GM12873 (cell line): ENCODE measurements around the gene FBRSL1.

ENCODE experiments used
- TF ChIP-seq, protein P1 (sequence below): IDR thresholded peaks from 2 replicates; pipeline ENCODE4 v1.5.1; 2012; ENCODE audit warnings: low read depth, mild to moderate bottlenecking, moderate library complexity, low read length, control low read depth; ENCODE audit not compliant: insufficient read depth; ENCODE audit errors: missing control alignments

The FBRSL1 gene

DNA sequence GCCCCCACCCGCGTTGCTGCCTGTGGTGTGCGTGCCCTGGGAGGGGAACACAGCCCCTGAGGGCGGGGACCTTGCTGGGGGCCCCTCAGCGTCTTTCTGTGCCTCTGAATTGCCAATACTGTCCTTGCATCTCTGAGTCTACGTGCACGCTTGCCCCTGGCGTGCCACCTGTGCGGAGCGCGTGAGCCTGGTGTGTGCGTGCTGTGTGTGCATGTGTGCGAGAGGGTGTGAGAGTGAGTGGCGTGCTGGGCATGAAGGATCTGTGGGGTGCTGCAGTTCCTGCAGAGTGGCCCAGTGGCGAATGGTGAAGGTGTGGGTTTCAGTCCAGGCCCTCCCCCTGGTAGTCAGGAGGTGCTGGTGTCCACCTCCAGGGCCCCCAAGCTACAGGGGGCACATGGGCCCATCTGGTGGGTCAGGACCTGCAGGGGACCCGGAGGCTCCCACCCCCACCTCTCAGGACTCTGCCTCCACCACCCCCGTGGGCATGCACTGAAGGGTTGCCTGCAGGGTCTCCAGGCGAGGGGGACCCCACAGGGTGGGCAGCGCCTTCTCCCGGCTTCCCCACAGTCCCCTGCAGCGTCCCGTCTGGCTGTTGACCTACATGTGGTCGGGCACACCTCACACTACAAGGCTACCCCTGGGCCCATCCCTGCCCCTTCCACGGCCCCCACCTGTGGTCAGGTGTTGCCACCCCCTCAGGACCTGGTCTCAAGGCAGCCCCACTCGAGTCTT is 21.0 kb downstream of the FBRSL1 start:
- TF ChIP-seq, protein P1, sequence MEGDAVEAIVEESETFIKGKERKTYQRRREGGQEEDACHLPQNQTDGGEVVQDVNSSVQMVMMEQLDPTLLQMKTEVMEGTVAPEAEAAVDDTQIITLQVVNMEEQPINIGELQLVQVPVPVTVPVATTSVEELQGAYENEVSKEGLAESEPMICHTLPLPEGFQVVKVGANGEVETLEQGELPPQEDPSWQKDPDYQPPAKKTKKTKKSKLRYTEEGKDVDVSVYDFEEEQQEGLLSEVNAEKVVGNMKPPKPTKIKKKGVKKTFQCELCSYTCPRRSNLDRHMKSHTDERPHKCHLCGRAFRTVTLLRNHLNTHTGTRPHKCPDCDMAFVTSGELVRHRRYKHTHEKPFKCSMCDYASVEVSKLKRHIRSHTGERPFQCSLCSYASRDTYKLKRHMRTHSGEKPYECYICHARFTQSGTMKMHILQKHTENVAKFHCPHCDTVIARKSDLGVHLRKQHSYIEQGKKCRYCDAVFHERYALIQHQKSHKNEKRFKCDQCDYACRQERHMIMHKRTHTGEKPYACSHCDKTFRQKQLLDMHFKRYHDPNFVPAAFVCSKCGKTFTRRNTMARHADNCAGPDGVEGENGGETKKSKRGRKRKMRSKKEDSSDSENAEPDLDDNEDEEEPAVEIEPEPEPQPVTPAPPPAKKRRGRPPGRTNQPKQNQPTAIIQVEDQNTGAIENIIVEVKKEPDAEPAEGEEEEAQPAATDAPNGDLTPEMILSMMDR = no peak

DNA sequence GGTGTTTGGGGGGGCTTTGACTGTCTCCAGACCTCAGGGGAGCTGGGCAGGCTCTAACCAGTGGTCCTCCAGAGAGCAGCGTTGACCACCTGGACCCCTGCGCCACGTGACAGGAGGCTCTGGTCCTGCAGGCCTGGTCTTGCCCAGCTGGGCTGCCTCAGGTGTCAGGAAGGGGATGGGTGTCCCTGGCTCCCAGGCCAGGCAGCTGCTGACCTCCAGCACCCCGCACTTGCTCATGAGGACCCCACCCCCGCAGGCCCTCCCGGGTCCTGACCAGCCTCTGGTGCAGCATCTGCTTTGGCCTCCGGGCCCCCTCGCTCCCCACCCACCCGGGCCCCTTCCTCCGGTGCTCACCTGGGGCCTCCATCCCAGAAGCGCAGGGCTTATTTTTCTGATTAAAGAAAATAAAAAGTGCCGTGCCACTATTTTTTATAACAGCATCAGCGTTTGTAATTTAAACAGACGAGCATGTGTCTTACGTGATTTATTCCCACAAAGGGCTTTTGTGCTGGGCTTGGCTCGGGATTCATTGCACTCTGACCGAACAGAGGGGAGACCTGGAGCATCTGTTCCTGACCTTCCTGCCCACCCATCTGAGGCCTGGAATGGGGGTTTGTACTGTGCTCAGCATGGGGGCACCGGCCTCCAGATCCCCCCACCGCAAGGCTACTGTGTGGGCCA is 21.7 kb downstream of the FBRSL1 start:
- TF ChIP-seq, protein P1 = no peak

- TF ChIP-seq, protein P1 = no peak
Measured at GRCh38 chr12:132512197-132513069, 22.5 kb downstream of the FBRSL1 start.

- TF ChIP-seq, protein P1 = no peak
Measured at GRCh38 chr12:132513070-132513398, 23.1 kb downstream of the FBRSL1 start.

DNA sequence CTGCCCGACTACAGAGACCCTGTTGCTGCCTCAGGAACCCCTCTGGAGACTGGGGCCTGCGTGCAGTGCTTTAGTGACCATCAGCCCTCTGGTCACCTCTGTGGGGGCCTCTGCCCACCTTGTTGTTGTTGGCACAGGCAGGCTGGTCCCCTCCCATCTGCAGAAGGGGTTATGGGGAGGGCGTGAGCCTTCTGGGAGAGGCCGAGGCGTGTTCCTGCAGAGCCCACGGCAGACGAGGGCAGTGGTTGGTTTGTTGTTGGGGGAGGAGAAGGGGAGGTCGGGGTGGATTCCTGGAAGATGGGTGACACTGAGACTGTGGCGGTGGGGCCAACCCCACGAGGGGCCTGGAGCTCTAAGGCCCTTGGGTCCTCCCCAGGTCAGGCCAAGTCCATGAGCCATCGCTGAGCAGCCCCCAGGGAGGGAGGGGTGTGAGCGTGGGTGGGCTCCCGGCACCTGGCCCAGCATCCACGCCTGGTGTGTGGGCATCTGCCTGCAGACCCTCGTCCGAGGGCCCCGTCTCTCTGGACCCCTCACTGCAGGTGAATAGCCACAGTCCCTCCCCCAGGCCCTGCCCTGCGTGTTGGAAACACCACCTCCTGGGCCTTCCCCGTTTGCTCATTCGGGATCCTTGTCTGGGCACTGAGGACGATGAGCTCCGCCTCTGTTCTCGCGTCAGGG is 23.6 kb downstream of the FBRSL1 start:
- TF ChIP-seq, protein P1 = no peak

DNA sequence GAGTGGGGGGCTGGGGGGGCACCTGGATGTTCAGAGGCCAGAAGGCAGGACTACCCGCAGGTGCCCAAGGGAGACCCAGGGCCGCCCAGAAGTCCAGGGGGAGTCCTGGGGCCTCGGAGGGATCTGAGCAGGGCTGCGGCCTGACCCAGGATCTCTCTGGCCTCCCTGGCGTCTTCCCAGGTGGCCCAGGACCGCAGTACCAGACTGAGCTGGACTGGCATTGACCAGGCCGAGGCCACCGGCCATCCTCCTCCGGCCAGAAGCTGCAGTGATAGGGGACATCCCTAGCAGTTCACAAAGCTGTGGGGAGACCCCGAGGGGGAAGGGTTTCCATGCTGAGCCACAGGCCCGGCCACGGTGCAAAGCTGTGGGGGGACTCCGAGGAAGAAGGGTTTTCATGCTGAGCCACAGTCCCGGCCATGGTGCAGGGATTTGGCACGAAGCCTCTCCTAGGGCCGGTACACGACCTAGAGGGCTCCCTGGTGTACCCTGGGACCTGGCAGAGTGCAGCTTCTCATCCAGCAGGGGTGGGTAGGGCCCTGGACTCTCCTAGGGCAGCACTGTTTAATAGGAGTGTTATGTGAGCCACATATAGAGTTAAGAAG is 24.4 kb downstream of the FBRSL1 start:
- TF ChIP-seq, protein P1 = no peak
